Measurements from ENCODE around the gene RTN3. TPM values are rescaled to one million over a fixed set of nuclear protein-coding genes. Genes with fewer than 3 reads are reported as not detected.

Gene RTN3
- total RNA-seq, 8 experiments from 2014 or later, result 71.9 to 296 (median 224) TPM

DNA sequence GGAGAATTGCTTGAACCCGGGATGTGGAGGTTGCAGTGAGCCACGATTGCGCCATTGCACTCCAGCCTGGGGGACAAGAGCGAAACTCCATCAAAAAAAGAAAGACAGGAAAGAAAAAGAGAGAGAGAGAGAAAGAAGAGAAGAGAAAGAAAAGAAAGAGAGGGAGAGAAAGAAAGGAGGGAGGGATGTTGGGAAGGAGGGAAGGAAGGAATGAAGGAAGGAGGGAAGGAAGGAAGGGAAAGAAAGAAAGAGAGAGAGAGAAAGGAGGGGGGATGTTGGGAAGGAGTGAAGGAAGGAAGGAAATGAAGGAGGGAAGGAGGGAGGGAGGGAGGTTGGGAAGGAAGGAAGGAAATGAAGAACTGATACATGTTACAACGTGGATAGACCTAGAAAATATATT lies 119.6 kb downstream of the RTN3 start:
- H3K4me3 ChIP-seq, result no peak overlapping the region
- in situ Hi-C loops (cut with MboI; ENCODE audit: low pct_unique_long_range_greater_than_20kb in 2 of 9, low sequenced_read_pairs in 9 of 9, unreplicated experiment in 9 of 9), result no loop called here
- 84 to 100% (median 96%) methylated on average over 3 to 5 of the region's 5 CpGs; no CpG with 5 or more reads in 3 of the 10 experiments for WGBS, 10 experiments

DNA sequence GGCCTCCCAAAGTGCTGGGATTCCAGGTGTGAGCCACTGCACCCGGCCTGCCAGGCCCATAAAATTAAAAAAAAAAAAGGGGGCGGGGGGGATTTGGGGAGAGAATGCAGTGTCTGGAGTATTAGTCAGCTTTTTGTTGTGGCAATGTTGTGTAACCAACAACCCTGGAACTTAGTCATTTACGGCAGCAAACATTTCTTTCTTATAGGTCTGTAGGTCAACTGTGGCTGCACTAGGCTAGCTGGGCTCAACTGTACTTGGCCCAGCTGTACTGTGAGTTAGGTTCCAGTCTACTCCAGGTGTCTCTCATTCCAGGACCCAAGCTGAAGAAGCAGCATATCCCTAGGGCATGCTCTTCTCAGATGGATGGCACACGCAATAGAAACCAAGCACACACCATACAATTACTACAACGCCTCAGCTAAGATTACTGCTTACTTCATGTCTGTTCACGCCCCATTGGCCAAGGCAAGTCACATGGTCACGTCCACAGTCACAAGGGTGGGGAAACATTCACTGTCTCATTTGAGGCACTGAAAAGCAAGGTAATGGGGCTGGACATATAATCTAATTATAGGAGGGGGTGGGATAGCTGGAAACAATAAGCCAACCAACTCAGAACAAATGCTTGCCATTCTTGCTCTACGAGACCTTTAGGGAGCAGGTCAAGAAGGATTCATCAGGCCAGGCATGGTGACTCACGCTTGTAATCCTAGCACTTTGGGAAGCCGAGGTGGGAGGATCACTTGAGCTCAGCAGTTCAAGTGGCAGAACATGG lies 121.5 kb downstream of the RTN3 start:
- in situ Hi-C loops (cut with MboI; ENCODE audit: low pct_unique_long_range_greater_than_20kb in 2 of 9, low sequenced_read_pairs in 9 of 9, unreplicated experiment in 9 of 9), result no loop called here
- 43 to 100% (median 87%) methylated on average over 1 to 8 of the region's 10 CpGs; no CpG with 5 or more reads in 2 of the 10 experiments for WGBS, 10 experiments
- peak; percentile 27 to 86 (median 50) for ATAC-seq (replicated peaks in 6 of 8)
- no peaks in the 10 kb centered on the region for H3K4me1 ChIP-seq (replicated peaks in 1 of 2)
- H3K4me3 ChIP-seq, result no peak overlapping the region
- H3K27ac ChIP-seq, result no peak overlapping the region

More for the DNA sequence above, 119.6 kb downstream of the RTN3 start:
- ATAC-seq (replicated peaks in 6 of 8), result no peak
- H3K4me1 ChIP-seq (replicated peaks in 1 of 2), result no peaks in the 10 kb centered on the region
- no peak overlapping the region for H3K27ac ChIP-seq

DNA sequence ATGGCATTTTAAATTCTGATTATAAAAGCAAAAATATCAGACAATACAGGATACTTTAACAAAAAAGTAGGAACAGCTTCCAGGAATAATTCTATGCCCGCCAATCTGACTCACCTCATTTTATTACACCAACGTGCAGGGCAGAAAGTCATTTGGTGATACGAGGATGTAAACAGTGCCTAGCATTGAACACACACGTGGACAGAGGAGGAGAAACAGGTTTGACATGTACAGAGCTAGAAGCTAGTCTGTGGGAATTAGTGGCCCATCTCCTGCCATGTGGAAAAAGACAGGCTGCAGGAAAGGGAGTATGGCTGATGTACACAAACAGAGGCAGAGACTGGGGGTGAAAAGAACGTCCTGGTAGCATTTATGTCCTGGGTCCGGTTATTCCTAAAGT lies 123.0 kb downstream of the RTN3 start:
- 50 to 100% (median 78%) methylated on average over 1 to 6 of the region's 6 CpGs; no CpG with 5 or more reads in 1 of the 10 experiments for WGBS, 10 experiments
- no peak overlapping the region for H3K4me3 ChIP-seq
- H3K4me1 ChIP-seq (replicated peaks in 1 of 2), result no peaks in the 10 kb centered on the region
- no peak overlapping the region for H3K27ac ChIP-seq
- no peak for ATAC-seq (replicated peaks in 6 of 8)
- in situ Hi-C loops (cut with MboI; ENCODE audit: low pct_unique_long_range_greater_than_20kb in 2 of 9, low sequenced_read_pairs in 9 of 9, unreplicated experiment in 9 of 9), result no loop called here

DNA sequence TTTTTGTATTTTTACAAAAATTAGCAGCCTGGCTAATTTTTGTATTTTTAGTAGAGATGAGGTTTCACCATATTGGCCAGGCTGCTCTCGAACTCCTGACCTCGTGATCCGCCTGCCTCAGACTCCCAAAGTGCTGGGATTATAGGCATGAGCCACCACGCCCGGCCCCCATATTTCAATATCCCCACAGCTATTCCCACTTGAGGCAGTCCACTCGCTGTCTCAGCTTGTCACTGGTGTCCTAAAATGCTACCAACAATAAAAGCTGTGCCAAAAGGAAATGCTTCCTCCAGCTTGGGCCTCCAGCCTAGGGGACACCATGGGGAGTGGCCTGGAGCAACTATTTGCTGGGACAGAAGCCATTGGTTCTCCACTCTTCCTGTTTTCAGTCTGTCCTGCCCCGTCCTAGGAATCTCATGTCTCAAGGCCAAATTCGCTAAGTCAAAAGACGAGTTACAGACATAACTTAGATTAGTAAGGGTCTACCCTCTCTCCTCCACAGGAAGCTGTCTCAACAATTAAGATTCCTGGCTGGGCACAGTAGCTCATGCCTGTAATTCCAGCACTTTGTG lies 124.6 kb downstream of the RTN3 start:
- Histone ChIP-seq H3K27ac (no peak overlapping the region), H3K4me1 (replicated peaks in 1 of 2) (no peaks in the 10 kb centered on the region), H3K4me3 (no peak overlapping the region)
- WGBS, 10 experiments, result 47 to 100% (median 80%) methylated on average over 1 to 7 of the region's 9 CpGs; no CpG with 5 or more reads in 2 of the 10 experiments
- ATAC-seq (replicated peaks in 6 of 8), result no peak
- in situ Hi-C loops (cut with MboI; ENCODE audit: low pct_unique_long_range_greater_than_20kb in 2 of 9, low sequenced_read_pairs in 9 of 9, unreplicated experiment in 9 of 9), result no loop called here

Other genes starting within 250 kb of the RTN3 start
- gene PLAAT5, start 190.3 kb upstream of the RTN3 start, total RNA-seq, result 10 to 100 TPM in 1 of 8 experiments, 1 to 10 TPM in 2, under 1 TPM in 3, not detected in 2; 0.31 to 11.0 (median 0.89) TPM
- under 1 TPM in 2 of 8 experiments, not detected in 6; 0.13 to 0.36 TPM for gene LGALS12, start 175.4 kb upstream of the RTN3 start, total RNA-seq
- gene PLAAT4, start 144.7 kb upstream of the RTN3 start, total RNA-seq, result 100 to 1,000 TPM in 2 of 8 experiments, 10 to 100 TPM in 2, under 1 TPM in 2, not detected in 2; 0.58 to 655 (median 64.3) TPM
- 1 to 10 TPM in 1 of 8 experiments, under 1 TPM in 2, not detected in 5; 0.29 to 1.3 (median 0.50) TPM for gene PLAAT2, start 118.1 kb upstream of the RTN3 start, total RNA-seq
- gene PLAAT3, start 67.1 kb upstream of the RTN3 start, total RNA-seq, result 10 to 100 TPM in 7 of 8 experiments, 1 to 10 TPM in 1; 4.4 to 69.5 (median 21.0) TPM
- gene ATL3, start 10.1 kb upstream of the RTN3 start, total RNA-seq, result 10 to 100 TPM in 4 of 8 experiments, 1 to 10 TPM in 4; 5.1 to 56.4 (median 11.6) TPM
- 10 to 100 TPM; 22.3 to 81.0 (median 35.1) TPM for gene ZFTA, start 87.3 kb downstream of the RTN3 start, total RNA-seq
- gene SPINDOC, start 132.0 kb downstream of the RTN3 start, total RNA-seq, result 10 to 100 TPM; 16.6 to 61.5 (median 23.5) TPM
- gene MARK2, start 157.6 kb downstream of the RTN3 start, total RNA-seq, result 10 to 100 TPM in 6 of 8 experiments, 1 to 10 TPM in 2; 9.2 to 36.8 (median 13.6) TPM
- 100 to 1,000 TPM in 1 of 8 experiments, 10 to 100 TPM in 4, 1 to 10 TPM in 3; 5.3 to 134 (median 30.2) TPM for gene RCOR2, start 235.7 kb downstream of the RTN3 start, total RNA-seq

Data from motor neuron (in vitro differentiated cells).